ENCODE measurements around the gene ARHGAP21.

ARHGAP21 gene

GRCh38 chr10:24722131-24722675 is 1.5 kb downstream of the ARHGAP21 start:
- no peak for DNase-seq

GRCh38 chr10:24721229-24722106 is 2.2 kb downstream of the ARHGAP21 start:
- DNase-seq: no peak

- DNase-seq: no peak
These were observed 3.6 kb downstream of the ARHGAP21 start for GRCh38 chr10:24720096-24720495.

- no peak for DNase-seq
These were observed 5.4 kb downstream of the ARHGAP21 start for GRCh38 chr10:24718031-24718855.

- no peak for DNase-seq
These were observed 7.4 kb downstream of the ARHGAP21 start for GRCh38 chr10:24716295-24716694.

- no peak for DNase-seq
These were observed 8.4 kb downstream of the ARHGAP21 start for GRCh38 chr10:24715246-24715769.

- DNase-seq: no peak
These were observed 10.6 kb downstream of the ARHGAP21 start for GRCh38 chr10:24713086-24713485.

- no peak for DNase-seq
These were observed 12.2 kb downstream of the ARHGAP21 start for GRCh38 chr10:24711465-24711864.

- DNase-seq: no peak
These were observed 15.6 kb downstream of the ARHGAP21 start for GRCh38 chr10:24708081-24708480.

GRCh38 chr10:24707445-24707844 is 16.2 kb downstream of the ARHGAP21 start:
- no peak for DNase-seq

- DNase-seq: no peak
These were observed 17.1 kb downstream of the ARHGAP21 start for GRCh38 chr10:24706479-24707118.

- no peak for DNase-seq
These were observed 20.0 kb downstream of the ARHGAP21 start for GRCh38 chr10:24703700-24704099.

- DNase-seq: no peak
These were observed 22.2 kb downstream of the ARHGAP21 start for GRCh38 chr10:24701447-24701846.

- DNase-seq: no peak
These were observed 22.7 kb downstream of the ARHGAP21 start for GRCh38 chr10:24700948-24701347.

- no peak for DNase-seq
These were observed 25.4 kb downstream of the ARHGAP21 start for GRCh38 chr10:24698270-24698669.

- DNase-seq: no peak
These were observed 26.6 kb downstream of the ARHGAP21 start for GRCh38 chr10:24697080-24697479.

- DNase-seq: no peak
These were observed 28.2 kb downstream of the ARHGAP21 start for GRCh38 chr10:24695452-24695851.

GRCh38 chr10:24694086-24694485 is 29.6 kb downstream of the ARHGAP21 start:
- no peak for DNase-seq

GRCh38 chr10:24690961-24691512 is 32.6 kb downstream of the ARHGAP21 start:
- DNase-seq: no peak

GRCh38 chr10:24685958-24686540 is 37.6 kb downstream of the ARHGAP21 start:
- DNase-seq: no peak

GRCh38 chr10:24683554-24683953 is 40.1 kb downstream of the ARHGAP21 start:
- DNase-seq: no peak

- no peak for DNase-seq
These were observed 42.1 kb downstream of the ARHGAP21 start for GRCh38 chr10:24681572-24682088.
